Measurements from ENCODE around the gene KCNQ1OT1. TPM values are rescaled to one million over a fixed set of nuclear protein-coding genes. Genes with fewer than 3 reads are reported as not detected.

Gene KCNQ1OT1
- total and polyA plus RNA-seq, 12 donors: 0.15 to 10.6 (median 1.1) TPM

- intact Hi-C loops (cut with DNase I): no loop called here
- H3K27me3 ChIP-seq: no peaks in the 10 kb centered on the region
- WGBS, 4 donors: 94 to 95% (median 95%) methylated on average over 19 to 28 of the region's 28 CpGs
- H3K36me3 ChIP-seq (replicated peaks in 1 of 2): peaks cover 0 to 61% of the 10 kb centered on the region in 2 donors
- peaks cover 0 to 1% of the 10 kb centered on the region in 2 donors for H3K4me1 ChIP-seq (replicated peaks in 1 of 2)
- no peaks in the 10 kb centered on the region for H3K9me3 ChIP-seq (replicated peaks in 1 of 3)
- peak in 5 of 7 donors; percentile 0 to 47 (median 12) for DNase-seq
- no peak overlapping the region for H3K4me3 ChIP-seq
- peak overlapping the region in 1 of 5 donors; percentile 55 for H3K27ac ChIP-seq
- TF ChIP-seq CTCF (IDR thresholded peaks at IDR 0.05) (no peak), POLR2A (IDR thresholded peaks at IDR 0.05) (no peak)
Measured at GRCh38 chr11:2573240-2574042, 126.4 kb downstream of the KCNQ1OT1 start.

- H3K9me3 ChIP-seq (replicated peaks in 1 of 3): no peaks in the 10 kb centered on the region
- H3K4me3 ChIP-seq: no peak overlapping the region
- no peak for TF ChIP-seq POLR2A (IDR thresholded peaks at IDR 0.05)
- TF ChIP-seq CTCF (IDR thresholded peaks at IDR 0.05): no peak
- H3K4me1 ChIP-seq (replicated peaks in 1 of 2): peaks cover 0 to 3% of the 10 kb centered on the region in 2 donors
- DNase-seq: peak in 3 of 7 donors; percentile 7 to 15 (median 10)
- H3K27me3 ChIP-seq: no peaks in the 10 kb centered on the region
- peak overlapping the region in 2 of 5 donors; percentile 19 to 63 for H3K27ac ChIP-seq
- WGBS, 4 donors: 94 to 96% (median 95%) methylated on average over 22 to 33 of the region's 33 CpGs
- peaks cover 0 to 61% of the 10 kb centered on the region in 2 donors for H3K36me3 ChIP-seq (replicated peaks in 1 of 2)
- intact Hi-C loops (cut with DNase I): no loop called here
Measured at GRCh38 chr11:2572491-2573239, 127.1 kb downstream of the KCNQ1OT1 start.

- H3K27ac ChIP-seq: peak overlapping the region in 3 of 5 donors; percentile 5 to 63 (median 21)
- intact Hi-C loops (cut with DNase I): no loop called here
- H3K4me3 ChIP-seq: no peak overlapping the region
- H3K4me1 ChIP-seq (replicated peaks in 1 of 2): peaks cover 0 to 7% of the 10 kb centered on the region in 2 donors
- TF ChIP-seq CTCF (IDR thresholded peaks at IDR 0.05): no peak
- TF ChIP-seq POLR2A (IDR thresholded peaks at IDR 0.05): no peak
- H3K27me3 ChIP-seq: no peaks in the 10 kb centered on the region
- no peaks in the 10 kb centered on the region for H3K9me3 ChIP-seq (replicated peaks in 1 of 3)
- WGBS, 4 donors: 94 to 97% (median 97%) methylated on average over 12 to 23 of the region's 23 CpGs
- DNase-seq: peak in 1 of 7 donors; percentile 14
- H3K36me3 ChIP-seq (replicated peaks in 1 of 2): peaks cover 0 to 52% of the 10 kb centered on the region in 2 donors
Measured at GRCh38 chr11:2571598-2572281, 128.1 kb downstream of the KCNQ1OT1 start.

Data from adrenal gland (tissue), 12 donors.